GM12892 (cell line): ENCODE measurements around the gene CHRDL2.

Experiments used
- POLR2A ChIP-seq: IDR thresholded peaks from 2 replicates; pipeline ENCODE4 v1.6.1; 2011; ENCODE audit warnings: low read depth, low read length, control low read depth
- TAF1 ChIP-seq: IDR thresholded peaks from 2 replicates; pipeline ENCODE4 v1.6.1; 2011; ENCODE audit warnings: low read depth, mild to moderate bottlenecking, control low read depth, low read length, borderline replicate concordance

DNA sequence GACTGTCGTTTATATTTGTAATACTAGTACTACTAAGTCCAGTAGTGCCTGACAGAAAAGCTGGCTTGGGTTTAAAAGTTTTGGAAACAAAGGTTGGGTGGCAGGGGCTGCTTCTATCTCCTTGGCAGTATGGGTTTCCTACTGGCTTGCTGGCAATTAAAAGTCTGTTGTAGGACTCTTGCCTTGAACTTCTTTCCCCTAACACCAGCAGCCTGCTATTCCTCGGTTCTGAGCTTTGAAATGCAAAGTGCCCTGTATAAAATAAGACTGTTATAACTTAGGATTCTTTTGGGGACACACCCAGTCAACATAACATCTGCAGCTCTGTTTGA, 18.7 kb upstream of the CHRDL2 start:
- TF ChIP-seq POLR2A (no peak), TAF1 (no peak)
